Fibroblast of upper back skin (primary cell): ENCODE data around the gene DMXL1.

Experiments
- DNase-seq: peaks from one replicate; pipeline ENCODE4 v3.0.0-alpha.2; 2013

The DMXL1 gene

DNA sequence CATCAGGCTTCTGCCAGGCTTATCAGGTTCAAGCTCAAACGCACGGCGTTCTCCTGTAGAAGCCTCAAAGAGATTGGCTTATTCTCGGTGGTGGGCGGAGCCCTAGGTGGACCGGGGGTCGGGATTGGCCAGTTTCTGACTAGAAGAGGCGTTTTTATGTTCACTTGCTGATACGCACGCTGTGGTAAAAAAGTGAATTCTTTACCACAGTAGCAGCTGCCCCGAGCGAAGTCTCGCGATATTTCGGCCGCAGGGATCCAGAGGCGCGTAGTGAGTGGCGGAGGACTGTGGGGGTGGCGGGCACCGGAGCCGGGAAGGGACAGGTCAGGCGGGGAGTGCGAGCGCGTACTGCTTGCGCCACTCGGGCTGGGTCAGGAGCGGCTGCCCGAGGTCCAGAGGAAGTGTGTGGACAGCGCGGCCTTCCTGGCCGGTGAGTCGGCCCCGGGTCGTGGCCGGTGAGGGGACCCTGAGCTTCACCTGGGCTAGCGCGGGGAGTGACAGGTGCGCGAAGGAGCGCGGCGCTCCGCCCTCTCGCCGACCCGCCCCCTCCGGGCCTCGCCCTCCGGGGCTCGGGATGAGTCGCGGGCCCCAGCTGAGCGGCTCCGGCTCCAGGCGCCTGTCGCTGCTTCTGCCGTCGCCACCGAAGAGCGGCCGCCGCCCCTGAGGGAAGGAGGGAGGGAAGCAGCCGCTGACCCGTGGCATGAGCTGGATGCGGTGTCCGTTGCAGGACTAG lies at the start of gene DMXL1:
Gene DMXL1 (plus strand): TSS at position 260 of the 733 bp plus-strand sequence. CDS start 483 bp downstream, outside the sequence.
- DNase-seq: peak; percentile 100

DNA sequence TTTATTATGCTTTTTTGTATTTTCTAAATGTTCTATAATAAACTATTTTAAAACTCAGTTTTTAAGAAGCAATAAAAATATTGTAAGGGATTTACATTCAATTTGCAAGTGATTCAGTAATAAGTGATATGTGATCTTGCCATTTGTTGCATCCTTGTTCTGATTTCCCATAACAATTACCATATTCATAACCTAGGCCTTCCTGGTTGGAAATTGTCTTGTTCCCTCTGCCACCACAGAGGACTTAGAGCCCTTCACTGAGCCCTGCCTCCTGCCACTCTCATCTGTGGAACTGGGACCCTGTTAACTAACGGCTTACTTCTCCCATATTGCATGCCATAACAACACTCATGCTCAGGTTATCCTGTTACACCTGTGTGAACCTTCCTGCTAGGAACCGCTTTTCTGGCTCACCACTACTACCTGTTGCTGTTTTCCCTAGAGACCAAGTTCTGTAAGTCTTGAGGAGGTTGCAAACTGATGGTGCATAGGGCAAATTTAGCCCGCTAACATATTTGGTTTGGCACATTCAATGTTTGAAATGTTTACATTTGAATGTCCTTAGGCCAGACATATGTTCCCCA lies 49.6 kb upstream of the DMXL1 start:
- DNase-seq: no peak

DNA sequence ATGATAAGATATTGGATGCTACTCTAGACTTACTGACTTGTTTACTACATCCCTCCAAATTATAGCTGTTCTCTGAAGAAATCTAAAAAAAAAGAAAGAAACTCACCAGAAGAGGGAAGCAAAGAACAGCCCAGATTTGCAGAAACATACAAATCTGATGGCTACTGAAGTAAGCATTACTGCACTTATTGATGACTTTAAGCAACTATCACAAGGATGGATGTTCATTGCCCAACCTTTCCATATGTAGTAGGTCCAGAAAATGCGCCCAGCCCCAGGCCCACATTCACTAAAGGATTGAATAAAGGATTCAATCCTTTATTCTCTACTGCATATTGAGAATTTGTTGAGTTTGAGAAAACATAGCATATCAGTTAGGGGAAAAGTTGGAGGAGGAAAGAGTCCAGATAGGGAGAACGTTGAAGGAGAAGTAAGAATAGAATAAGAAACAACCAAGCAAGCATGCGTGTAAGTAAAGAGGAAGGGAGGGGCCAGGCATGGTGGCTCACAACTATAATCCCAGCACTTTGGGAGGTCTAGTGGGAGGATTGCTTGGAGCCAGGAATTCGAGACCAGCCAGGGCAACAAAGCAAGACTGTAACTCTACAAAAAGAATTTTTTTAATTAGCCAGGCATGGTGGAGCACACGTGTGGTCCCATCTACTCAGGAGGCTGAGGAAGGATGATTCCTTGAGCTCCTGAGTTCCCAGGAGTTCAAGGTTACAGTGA lies 48.7 kb upstream of the DMXL1 start:
- DNase-seq: peak; percentile 55

DNA sequence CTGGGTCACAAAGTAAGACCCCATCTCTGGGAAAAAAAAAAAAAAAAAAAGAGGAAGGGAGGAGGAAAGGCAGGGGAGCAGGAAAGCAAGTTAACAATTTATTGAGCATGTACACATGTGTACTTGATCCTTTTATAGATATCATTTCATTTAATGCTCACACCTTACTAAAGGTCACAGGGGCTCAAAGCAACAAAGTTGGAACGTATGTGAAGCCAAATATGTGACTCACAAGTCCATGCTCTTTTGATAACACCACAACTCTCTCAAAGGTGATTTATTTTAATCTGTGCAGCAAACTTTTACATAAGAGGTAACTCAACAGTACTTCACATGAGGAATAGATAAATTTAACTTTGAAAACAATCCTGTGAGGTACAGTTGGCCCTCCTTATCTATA lies 48.1 kb upstream of the DMXL1 start:
- DNase-seq: no peak

DNA sequence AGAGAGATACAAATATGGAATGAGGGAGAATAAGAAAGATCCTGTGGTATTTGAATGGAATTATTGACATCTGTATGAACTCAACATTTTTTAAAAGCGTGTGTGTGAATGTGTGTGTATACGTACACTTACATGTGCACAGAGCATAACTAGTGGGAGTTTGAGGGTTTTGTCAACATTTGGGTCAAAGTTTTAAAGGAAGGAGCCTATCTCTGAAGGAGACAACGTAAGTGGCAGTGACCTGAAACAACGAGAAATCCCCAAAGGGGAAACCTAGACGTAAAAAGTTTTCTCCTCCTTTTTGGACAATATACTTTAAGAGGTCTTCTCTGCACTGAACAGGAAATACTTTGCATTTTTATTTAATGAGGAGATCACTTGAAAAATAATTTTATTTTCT lies 42.3 kb upstream of the DMXL1 start:
- peak; percentile 17 for DNase-seq

DNA sequence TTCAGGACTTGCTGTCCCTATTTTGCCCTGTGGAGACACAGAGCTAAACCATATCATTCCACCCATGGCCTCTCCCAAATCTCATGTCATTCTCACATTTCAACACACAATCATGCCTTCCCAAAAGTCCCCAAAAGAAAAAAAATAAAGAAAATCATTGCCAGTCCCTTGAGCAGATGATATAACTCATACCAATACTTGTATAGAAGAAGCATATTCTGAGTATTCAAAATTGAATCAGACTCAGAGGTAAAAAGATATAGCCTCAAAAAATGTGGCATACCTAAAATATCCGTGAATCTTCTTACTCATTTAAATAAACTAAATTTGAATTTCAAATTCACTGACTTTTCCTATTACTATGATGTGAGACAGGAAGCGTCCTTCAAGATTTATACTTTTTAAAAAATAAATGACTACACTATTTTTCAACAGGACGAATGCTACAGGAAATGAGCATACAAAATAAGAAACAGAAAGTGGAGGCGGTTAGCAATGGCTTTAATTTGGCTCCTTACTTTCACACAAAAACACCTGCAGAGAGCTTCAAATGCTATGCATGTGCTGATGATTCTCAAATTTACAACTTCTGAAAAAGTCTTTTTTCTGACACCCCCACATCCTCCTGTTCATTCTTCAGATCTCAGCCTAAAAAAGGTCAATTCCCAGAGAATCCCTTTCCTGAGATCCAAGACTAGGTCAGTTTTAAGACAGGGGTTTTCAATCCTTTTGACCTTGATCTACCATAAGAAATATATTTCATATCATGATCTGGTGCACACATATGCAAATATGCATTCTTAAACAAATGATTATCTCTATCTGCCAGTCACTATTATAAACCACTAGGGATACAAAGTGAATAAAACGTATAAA lies 39.6 kb upstream of the DMXL1 start:
- DNase-seq: no peak

DNA sequence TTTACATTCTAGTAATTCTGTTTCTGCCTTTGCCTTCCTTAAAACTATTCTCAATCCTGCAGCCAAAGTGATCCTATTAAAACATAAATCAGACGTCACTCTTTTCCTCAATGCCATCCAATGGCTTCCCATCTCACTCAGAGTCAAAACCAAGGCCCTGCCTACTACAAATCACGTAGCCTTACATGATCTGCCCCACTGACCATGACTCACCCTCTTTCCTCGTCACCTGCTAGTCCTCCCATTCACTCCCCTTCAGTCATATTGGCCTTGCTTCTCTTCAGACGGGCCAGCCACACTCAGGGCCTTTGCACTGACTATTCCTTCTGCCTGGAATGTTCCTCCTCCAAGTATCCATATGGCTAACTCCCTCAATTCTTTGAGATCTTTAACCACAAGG lies 39.0 kb upstream of the DMXL1 start:
- DNase-seq: no peak

- DNase-seq: no peak
Observed at GRCh38 chr5:119032656-119033055, 38.2 kb upstream of the DMXL1 start.

DNA sequence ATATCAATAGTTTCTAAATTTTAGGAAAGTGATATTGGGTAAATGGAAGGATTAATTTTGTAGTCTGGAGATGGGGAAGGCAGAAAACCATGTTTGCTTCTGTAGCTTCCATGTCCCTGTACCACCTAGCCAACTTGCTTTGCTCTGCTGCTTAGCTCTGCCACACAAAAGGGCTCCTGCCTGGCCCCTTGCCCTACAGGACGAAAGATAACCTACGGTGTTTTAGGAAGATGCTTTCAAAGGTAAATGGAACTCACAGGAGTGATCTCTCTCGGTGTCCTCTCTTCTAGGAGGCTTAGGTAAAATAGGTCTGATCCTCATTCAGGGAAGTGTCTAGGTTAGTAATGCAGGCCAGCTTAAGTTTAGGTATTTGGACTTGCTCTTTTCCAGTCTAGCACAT lies 37.8 kb upstream of the DMXL1 start:
- DNase-seq: no peak

- DNase-seq: peak; percentile 77
Observed at GRCh38 chr5:119036101-119036762, 34.7 kb upstream of the DMXL1 start.

DNA sequence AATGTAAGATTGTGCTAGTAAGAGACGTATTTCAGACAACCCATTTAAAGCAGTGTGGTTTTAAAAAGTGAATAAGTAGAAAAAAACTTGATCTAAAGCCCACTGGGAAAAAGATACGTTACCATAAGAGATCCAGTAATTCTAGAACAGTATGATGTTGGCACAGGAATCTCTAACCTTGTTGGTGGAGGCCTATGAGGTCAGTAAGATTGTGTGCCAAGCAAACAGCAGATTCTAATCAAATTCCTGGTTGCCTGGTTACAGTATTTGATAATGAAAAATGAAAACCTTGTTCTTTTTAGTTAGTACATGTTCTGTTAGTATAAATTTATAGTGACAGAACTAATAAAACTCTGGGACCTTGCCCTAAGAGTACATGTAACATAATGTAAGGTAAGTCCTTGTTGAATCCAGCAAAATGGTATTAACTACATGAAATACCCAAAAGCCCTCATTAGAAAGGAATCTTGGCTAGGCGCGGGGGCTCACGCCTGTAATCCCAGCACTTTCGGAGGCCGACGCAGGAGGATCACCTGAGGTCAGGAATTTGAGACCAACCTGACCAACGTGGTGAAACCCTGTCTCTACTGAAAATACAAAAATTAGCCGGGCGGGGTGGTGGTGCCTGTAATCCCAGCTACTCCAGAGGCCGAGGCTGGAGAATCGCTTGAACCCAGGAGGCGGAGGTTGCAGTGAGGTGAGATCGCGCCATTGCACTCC lies 33.2 kb upstream of the DMXL1 start:
- peak; percentile 49 for DNase-seq

DNA sequence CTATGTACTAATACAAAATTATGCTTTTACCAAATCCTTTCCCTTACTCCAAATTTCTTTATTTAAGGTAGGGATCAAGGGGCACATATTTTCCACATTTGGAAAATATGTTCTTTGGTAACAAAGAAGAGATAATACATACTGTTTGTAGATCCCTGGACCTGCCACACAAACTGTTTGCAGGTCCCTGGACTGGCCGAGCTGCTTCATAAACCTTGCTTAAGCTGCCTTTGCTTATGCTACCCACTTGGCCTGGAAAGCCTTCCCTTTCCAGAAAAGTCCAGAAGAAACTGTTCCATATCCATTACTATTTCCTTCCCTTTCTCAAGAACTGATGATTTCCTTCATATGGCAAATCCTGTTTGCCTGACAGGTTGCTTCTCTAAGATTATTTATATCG lies 22.6 kb upstream of the DMXL1 start:
- no peak for DNase-seq

DNA sequence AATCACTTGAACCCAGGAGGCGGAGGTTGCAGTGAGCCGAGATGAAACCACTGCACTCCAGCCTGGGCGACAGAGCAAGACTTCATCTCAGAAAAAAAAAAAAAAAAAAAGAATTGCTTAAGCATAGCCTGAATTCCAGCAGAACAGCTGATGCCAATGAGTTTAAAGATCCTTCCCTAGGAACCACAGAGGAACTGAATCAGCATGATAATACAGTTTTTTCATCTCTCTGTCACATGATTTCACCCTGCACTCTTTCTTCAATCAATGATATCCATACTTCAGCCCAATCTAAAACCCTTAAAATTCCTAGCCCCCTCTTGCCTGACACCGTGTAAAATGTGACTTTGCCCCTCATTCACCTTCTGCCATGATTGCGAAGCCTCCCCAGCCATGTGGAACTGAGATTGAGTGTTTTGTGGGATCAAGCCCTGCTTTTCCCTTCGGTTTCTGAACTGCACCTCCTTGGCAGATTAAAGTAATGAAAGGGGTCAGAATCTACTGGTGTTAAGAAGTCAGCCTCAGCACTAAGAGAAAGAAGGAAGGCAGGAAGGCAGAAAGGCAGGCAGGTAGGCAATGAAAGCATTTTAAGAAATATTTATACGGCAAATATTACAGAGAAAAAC lies 20.9 kb upstream of the DMXL1 start:
- DNase-seq: peak; percentile 78

DNA sequence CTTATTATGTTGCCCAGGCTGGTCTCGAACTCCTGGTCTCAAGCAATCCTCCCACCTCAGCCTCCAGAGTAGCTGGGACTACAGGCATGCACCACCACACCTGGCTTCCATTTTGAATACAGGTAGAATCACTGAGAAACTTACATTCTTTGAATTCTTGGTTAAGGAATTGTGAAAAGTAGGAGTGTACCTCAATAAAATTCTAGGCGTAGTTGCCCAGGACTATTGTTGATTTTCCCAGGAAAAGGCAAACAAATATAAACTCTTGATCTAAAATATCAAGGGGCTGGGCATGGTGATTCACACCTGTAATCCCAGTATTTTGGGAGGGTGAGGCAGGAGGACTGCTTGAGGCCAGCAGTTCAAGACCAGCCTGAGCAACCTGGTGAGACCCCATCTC lies 16.8 kb upstream of the DMXL1 start:
- DNase-seq: no peak

- DNase-seq: no peak
Observed at GRCh38 chr5:119055294-119055693, 15.6 kb upstream of the DMXL1 start.

DNA sequence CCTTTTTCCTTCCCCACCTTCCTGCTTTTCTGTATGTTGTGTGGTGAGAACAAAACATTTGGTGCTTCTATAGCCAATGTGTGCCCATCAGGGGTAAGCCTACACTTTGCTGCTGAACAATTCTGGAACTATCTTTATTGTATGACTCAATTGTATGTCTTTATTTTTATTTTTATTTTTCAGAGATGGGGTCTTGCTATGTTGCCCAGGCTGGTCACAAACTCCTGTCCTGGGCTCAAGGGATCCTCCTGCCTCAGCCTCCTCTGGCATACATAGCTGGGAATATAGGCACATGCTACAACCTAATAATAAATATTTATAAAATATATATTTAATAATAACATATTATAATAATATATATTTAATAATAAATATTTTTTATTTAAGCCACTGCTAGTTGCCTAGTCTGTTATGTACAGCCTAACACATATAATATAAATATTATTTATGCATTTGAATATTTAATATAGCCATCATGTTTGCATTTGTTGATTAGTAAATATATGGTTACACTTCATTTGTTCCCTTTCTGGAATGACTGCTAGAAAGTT lies 11.8 kb upstream of the DMXL1 start:
- DNase-seq: no peak

- DNase-seq: no peak
Observed at GRCh38 chr5:119059740-119060255, 11.1 kb upstream of the DMXL1 start.

DNA sequence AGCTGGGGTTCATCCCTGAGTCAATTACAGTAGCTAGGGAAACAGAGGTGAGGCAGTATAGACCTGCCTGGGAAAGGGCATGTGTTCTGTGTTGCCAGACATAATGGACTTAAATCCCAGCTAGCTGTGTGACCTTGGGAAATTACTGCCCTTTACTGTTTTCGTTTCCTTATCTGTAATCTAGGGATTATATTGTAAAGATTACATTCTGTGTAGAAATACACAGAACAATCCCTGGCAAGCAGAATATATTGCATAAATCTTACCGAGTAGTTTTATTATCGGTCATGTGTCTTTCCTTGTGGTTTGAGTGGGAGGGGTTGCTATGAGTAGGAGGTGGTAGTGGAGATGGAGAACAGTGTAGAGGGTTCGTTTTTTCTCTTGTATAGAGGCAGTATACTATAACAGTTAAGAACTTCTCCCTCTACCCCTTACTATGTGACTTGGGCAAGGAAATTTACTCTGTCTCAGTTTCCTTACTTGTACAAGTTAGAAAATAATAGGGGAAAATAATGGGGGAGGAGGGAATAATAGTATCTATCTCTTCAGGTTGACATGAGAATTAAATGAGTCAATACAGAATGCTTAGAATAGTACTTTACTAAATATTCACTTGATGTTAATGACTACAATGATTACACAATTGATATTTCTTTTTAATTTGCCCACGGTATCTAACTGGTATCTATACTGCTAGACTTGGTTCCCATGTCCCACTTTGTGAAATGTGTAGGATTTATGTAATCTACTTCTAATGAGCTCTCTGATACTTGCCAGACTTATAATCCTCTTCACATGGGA lies 7.1 kb upstream of the DMXL1 start:
- DNase-seq: peak; percentile 8

DNA sequence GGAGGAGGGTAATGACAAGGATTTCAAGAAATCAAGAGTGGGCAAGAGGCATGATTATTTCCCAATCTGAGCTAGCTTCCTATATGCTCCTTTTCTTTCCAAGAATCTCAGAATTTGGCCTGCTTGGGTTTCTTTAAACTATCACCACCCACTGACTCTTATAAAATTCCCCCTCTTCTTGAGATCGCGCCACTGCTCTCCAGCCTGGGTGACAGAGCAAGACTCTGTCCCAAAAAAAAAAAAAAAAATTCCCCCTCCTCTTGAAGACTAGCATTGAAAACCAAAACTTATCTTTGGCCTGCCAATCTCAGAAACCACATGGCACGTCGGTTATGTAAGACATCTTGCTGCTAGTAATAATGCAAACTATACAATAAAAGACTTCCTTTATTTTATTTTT lies 3.4 kb upstream of the DMXL1 start:
- DNase-seq: no peak

DNA sequence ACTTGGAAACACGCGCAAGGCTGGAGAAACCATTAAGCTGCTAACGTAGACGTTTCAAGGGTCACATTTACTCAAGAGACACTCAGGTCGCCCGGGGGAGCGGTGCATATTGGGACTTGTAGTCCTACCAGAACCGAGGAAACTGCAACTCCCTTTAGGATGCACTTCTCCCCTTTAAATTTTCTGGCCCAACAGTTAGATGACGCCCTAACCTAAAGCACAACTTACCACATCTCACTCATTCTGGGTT lies 384 bp upstream of the DMXL1 start:
- DNase-seq: no peak
